ENCODE measurements around the gene MCCD1. TPM values are rescaled to one million over a fixed set of nuclear protein-coding genes. Genes with fewer than 3 reads are reported as not detected.

MCCD1 gene
- not detected for total RNA-seq

- TF ChIP-seq CTCF (IDR thresholded peaks at IDR 0.05) (no peak), POLR2AphosphoS5 (IDR thresholded peaks at IDR 0.05) (no peak), POLR2A (IDR thresholded peaks at IDR 0.05) (no peak)
- H3K27ac ChIP-seq: peak within 1 kb of the TSS in 1 of 2 donors; percentile 19
- peaks cover 4% of the 10 kb centered on the region for H3K36me3 ChIP-seq
- no peak within 1 kb of the TSS for H3K4me3 ChIP-seq
- H3K9me3 ChIP-seq: no peaks in the 10 kb centered on the region
- no peak for DNase-seq (ENCODE audit: low spot score in 2 of 2)
- intact Hi-C loops (cut with DNase I; ENCODE audit: low total_unique reads): no loop called here
- no peaks in the 10 kb centered on the region for H3K27me3 ChIP-seq
- H3K4me1 ChIP-seq: no peaks in the 10 kb centered on the region
Observed at GRCh38 chr6:31528821-31529328, at the start of gene MCCD1. MCCD1 (plus strand) TSS chr6:31528962; CDS start chr6:31529015, 53 bp downstream.

- no peak overlapping the region for H3K27ac ChIP-seq
- DNase-seq (ENCODE audit: low spot score in 2 of 2): no peak
- H3K27me3 ChIP-seq: no peaks in the 10 kb centered on the region
- TF ChIP-seq POLR2A (IDR thresholded peaks at IDR 0.05) (no peak), POLR2AphosphoS5 (IDR thresholded peaks at IDR 0.05) (no peak), CTCF (IDR thresholded peaks at IDR 0.05) (no peak)
- no peak overlapping the region for H3K4me3 ChIP-seq
- no peaks in the 10 kb centered on the region for H3K4me1 ChIP-seq
- no peaks in the 10 kb centered on the region for H3K36me3 ChIP-seq
- intact Hi-C loops (cut with DNase I; ENCODE audit: low total_unique reads): no loop called here
- no peaks in the 10 kb centered on the region for H3K9me3 ChIP-seq
Observed at GRCh38 chr6:31479151-31479932, 49.4 kb upstream of the MCCD1 start.

- no peaks in the 10 kb centered on the region for H3K27me3 ChIP-seq
- intact Hi-C loops (cut with DNase I; ENCODE audit: low total_unique reads): no loop called here
- no peak for DNase-seq (ENCODE audit: low spot score in 2 of 2)
- TF ChIP-seq POLR2AphosphoS5 (IDR thresholded peaks at IDR 0.05): no peak
- TF ChIP-seq CTCF (IDR thresholded peaks at IDR 0.05): no peak
- no peak for TF ChIP-seq POLR2A (IDR thresholded peaks at IDR 0.05)
- no peak overlapping the region for H3K27ac ChIP-seq
- H3K36me3 ChIP-seq: no peaks in the 10 kb centered on the region
- H3K4me3 ChIP-seq: no peak overlapping the region
- no peaks in the 10 kb centered on the region for H3K9me3 ChIP-seq
- H3K4me1 ChIP-seq: no peaks in the 10 kb centered on the region
Observed at GRCh38 chr6:31479933-31480535, 48.7 kb upstream of the MCCD1 start.

GRCh38 chr6:31480574-31480973 is 48.2 kb upstream of the MCCD1 start:
- no peak for DNase-seq (ENCODE audit: low spot score in 2 of 2)
- no peak overlapping the region for H3K27ac ChIP-seq
- H3K9me3 ChIP-seq: no peaks in the 10 kb centered on the region
- intact Hi-C loops (cut with DNase I; ENCODE audit: low total_unique reads): no loop called here
- TF ChIP-seq POLR2A (IDR thresholded peaks at IDR 0.05) (no peak), POLR2AphosphoS5 (IDR thresholded peaks at IDR 0.05) (no peak), CTCF (IDR thresholded peaks at IDR 0.05) (no peak)
- H3K4me3 ChIP-seq: no peak overlapping the region
- H3K27me3 ChIP-seq: no peaks in the 10 kb centered on the region
- H3K36me3 ChIP-seq: no peaks in the 10 kb centered on the region
- H3K4me1 ChIP-seq: no peaks in the 10 kb centered on the region

- intact Hi-C loops (cut with DNase I; ENCODE audit: low total_unique reads): no loop called here
- no peak overlapping the region for H3K27ac ChIP-seq
- H3K4me1 ChIP-seq: no peaks in the 10 kb centered on the region
- TF ChIP-seq POLR2A (IDR thresholded peaks at IDR 0.05) (no peak), CTCF (IDR thresholded peaks at IDR 0.05) (no peak), POLR2AphosphoS5 (IDR thresholded peaks at IDR 0.05) (no peak)
- no peak overlapping the region for H3K4me3 ChIP-seq
- no peaks in the 10 kb centered on the region for H3K36me3 ChIP-seq
- H3K27me3 ChIP-seq: no peaks in the 10 kb centered on the region
- DNase-seq (ENCODE audit: low spot score in 2 of 2): no peak
- H3K9me3 ChIP-seq: no peaks in the 10 kb centered on the region
Observed at GRCh38 chr6:31483392-31483791, 45.4 kb upstream of the MCCD1 start.
